GM10266 (cell line): ENCODE results near the gene TST.

Experiments
- DNase-seq: peaks from one replicate; pipeline ENCODE4 v3.0.0; 2012; ENCODE audit errors: extremely low spot score
- CTCF ChIP-seq: IDR thresholded peaks from 2 replicates; pipeline ENCODE4 v1.5.1; 2012; ENCODE audit warnings: mild to moderate bottlenecking, low read depth; ENCODE audit not compliant: control insufficient read depth, insufficient read depth; ENCODE audit errors: missing control alignments

TST gene

GRCh38 chr22:37039466-37039865 is 20.2 kb upstream of the TST start:
- no peak for DNase-seq
- no peak for TF ChIP-seq CTCF

- TF ChIP-seq CTCF, result no peak
- DNase-seq, result no peak
Measured at GRCh38 chr22:37037669-37038068, 18.4 kb upstream of the TST start.

GRCh38 chr22:37036655-37037377 is 17.6 kb upstream of the TST start:
- no peak for TF ChIP-seq CTCF
- no peak for DNase-seq

GRCh38 chr22:37033605-37034430 is 14.6 kb upstream of the TST start:
- no peak for DNase-seq
- no peak for TF ChIP-seq CTCF

- no peak for DNase-seq
- TF ChIP-seq CTCF, result no peak
Measured at GRCh38 chr22:37032535-37033460, 13.6 kb upstream of the TST start.

- TF ChIP-seq CTCF, result no peak
- no peak for DNase-seq
Measured at GRCh38 chr22:37032134-37032534, 12.9 kb upstream of the TST start.
